Peyer's patch (tissue), 4 donors: ENCODE data around the gene C8A. TPM values are rescaled to one million over a fixed set of nuclear protein-coding genes. Genes with fewer than 3 reads are reported as not detected.

ENCODE experiments used
- DNase-seq, 3 donors: peaks; one replicate each; pipeline ENCODE4 v3.0.0-alpha.2; 2017 to 2019
- H3K27ac ChIP-seq, 4 donors: fragments of 200-600 bp; sonication (generic); one replicate each; pipeline ENCODE4 v1.5.1; 2016 to 2019
- H3K27me3 ChIP-seq, 2 donors: fragments of 200-600 bp; sonication (generic); one replicate each; pipeline ENCODE4 v1.5.1; 2019
- H3K36me3 ChIP-seq, 3 donors: fragments of 200-600 bp; sonication (generic); one replicate each; pipeline ENCODE4 v1.5.1; 2016 to 2019
- H3K4me1 ChIP-seq, 4 donors: fragments of 200-600 bp; sonication (generic); one replicate each; pipeline ENCODE4 v1.5.1; 2016 to 2019
- H3K4me3 ChIP-seq, 4 donors: fragments of 200-600 bp; sonication (generic); 1 replicate in 3 of 4; 2 replicates in 1 of 4; pipeline ENCODE4 v1.5.1; 2016 to 2019; ENCODE audit warnings: mild to moderate bottlenecking in 1 of 4
- H3K9me3 ChIP-seq, 4 donors: fragments of 200-600 bp; sonication (generic); one replicate each; pipeline ENCODE4 v1.5.1; 2016 to 2019; ENCODE audit warnings: mild to moderate bottlenecking in 1 of 4
- CTCF ChIP-seq, 6 experiments: fragments of 450-650 bp in 4 of 6; fragments of 200-600 bp in 2 of 6; sonication (generic) in 1 of 6; IDR thresholded peaks; one replicate each; pipeline ENCODE4 v1.5.1; 2017 to 2019; ENCODE audit warnings: antibody characterized with exemption in 6 of 6, mild to moderate bottlenecking in 3 of 6, moderate library complexity in 1 of 6
- POLR2A ChIP-seq, 2 donors: fragments of 450-650 bp; IDR thresholded peaks; one replicate each; pipeline ENCODE4 v1.5.1; 2017; ENCODE audit warnings: antibody characterized with exemption in 2 of 2, mild to moderate bottlenecking in 2 of 2, moderate library complexity in 2 of 2
- total RNA-seq, 4 donors: library from RNA; depleted of rRNA; stranded (reverse); fragments of >200 nt; gene quantifications; one replicate each; pipeline ENCODE4 v1.1.0, GENCODE V29; 2016

C8A gene
- total RNA-seq, 4 donors from 2014 or later: not detected

GRCh38 chr1:56923201-56923600, 68.6 kb downstream of the C8A start:
- no peak overlapping the region for H3K27ac ChIP-seq
- no peaks in the 10 kb centered on the region for H3K9me3 ChIP-seq
- TF ChIP-seq CTCF (IDR thresholded peaks at IDR 0.05) (no peak), POLR2A (IDR thresholded peaks at IDR 0.05) (no peak)
- no peaks in the 10 kb centered on the region for H3K27me3 ChIP-seq
- no peak for DNase-seq
- no peak overlapping the region for H3K4me3 ChIP-seq
- H3K4me1 ChIP-seq: no peaks in the 10 kb centered on the region
- no peaks in the 10 kb centered on the region for H3K36me3 ChIP-seq

GRCh38 chr1:56924116-56924515, 69.5 kb downstream of the C8A start:
- Histone ChIP-seq H3K27me3 (no peaks in the 10 kb centered on the region), H3K27ac (no peak overlapping the region), H3K36me3 (no peaks in the 10 kb centered on the region), H3K4me1 (no peaks in the 10 kb centered on the region), H3K9me3 (no peaks in the 10 kb centered on the region), H3K4me3 (no peak overlapping the region)
- no peak for DNase-seq
- no peak for TF ChIP-seq CTCF (IDR thresholded peaks at IDR 0.05)
- no peak for TF ChIP-seq POLR2A (IDR thresholded peaks at IDR 0.05)

- TF ChIP-seq CTCF (IDR thresholded peaks at IDR 0.05) (no peak), POLR2A (IDR thresholded peaks at IDR 0.05) (no peak)
- DNase-seq: no peak
- no peak overlapping the region for H3K4me3 ChIP-seq
These were observed 70.6 kb downstream of the C8A start for GRCh38 chr1:56925193-56925592.

GRCh38 chr1:56927171-56927570, 72.6 kb downstream of the C8A start:
- Histone ChIP-seq H3K27ac (no peak overlapping the region), H3K27me3 (no peaks in the 10 kb centered on the region), H3K9me3 (no peaks in the 10 kb centered on the region), H3K36me3 (no peaks in the 10 kb centered on the region), H3K4me3 (no peak overlapping the region), H3K4me1 (no peaks in the 10 kb centered on the region)
- DNase-seq: no peak
- TF ChIP-seq POLR2A (IDR thresholded peaks at IDR 0.05) (no peak), CTCF (IDR thresholded peaks at IDR 0.05) (no peak)

More at GRCh38 chr1:56925193-56925592, 70.6 kb downstream of the C8A start:
- Histone ChIP-seq H3K27ac (no peak overlapping the region), H3K27me3 (no peaks in the 10 kb centered on the region), H3K4me1 (no peaks in the 10 kb centered on the region), H3K36me3 (no peaks in the 10 kb centered on the region), H3K9me3 (no peaks in the 10 kb centered on the region)

- Histone ChIP-seq H3K27me3 (no peaks in the 10 kb centered on the region), H3K27ac (no peak overlapping the region), H3K9me3 (no peaks in the 10 kb centered on the region), H3K4me1 (no peaks in the 10 kb centered on the region), H3K4me3 (no peak overlapping the region), H3K36me3 (no peaks in the 10 kb centered on the region)
- no peak for DNase-seq
- no peak for TF ChIP-seq CTCF (IDR thresholded peaks at IDR 0.05)
- TF ChIP-seq POLR2A (IDR thresholded peaks at IDR 0.05): no peak
These were observed 73.4 kb downstream of the C8A start for GRCh38 chr1:56927986-56928385.

GRCh38 chr1:56929492-56929891, 74.9 kb downstream of the C8A start:
- H3K9me3 ChIP-seq: no peaks in the 10 kb centered on the region
- no peak overlapping the region for H3K4me3 ChIP-seq
- no peaks in the 10 kb centered on the region for H3K36me3 ChIP-seq
- no peak for DNase-seq
- H3K27ac ChIP-seq: no peak overlapping the region
- no peaks in the 10 kb centered on the region for H3K27me3 ChIP-seq
- H3K4me1 ChIP-seq: no peaks in the 10 kb centered on the region
- TF ChIP-seq POLR2A (IDR thresholded peaks at IDR 0.05): no peak
- TF ChIP-seq CTCF (IDR thresholded peaks at IDR 0.05): no peak
